Nucleus accumbens (tissue), 56 donors: ENCODE measurements around the gene AMPD1.

ENCODE experiments used
- DNase-seq, 56 donors: peaks; one replicate each; lab custom pipeline; 2025; lab: John Stamatoyannopoulos, UW

Gene AMPD1

DNA sequence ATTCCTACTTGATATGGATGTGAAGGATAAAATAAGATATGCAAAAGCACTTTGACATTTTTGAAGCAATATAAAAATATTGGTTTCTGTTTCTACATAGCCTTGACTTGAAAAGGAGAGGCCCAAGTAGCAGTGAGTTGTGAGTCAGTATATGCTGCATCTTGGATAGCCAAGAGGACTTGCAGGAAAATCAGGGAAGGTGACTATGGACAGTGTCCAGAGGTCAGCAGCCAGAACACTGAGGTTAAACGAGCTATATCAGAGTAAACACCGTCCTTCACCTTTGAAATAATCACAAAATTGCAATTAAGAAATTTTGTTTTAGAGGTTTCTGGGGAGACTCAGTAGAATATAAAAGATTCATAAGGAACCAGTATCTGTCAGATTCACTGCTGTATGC, 6.6 kb upstream of the AMPD1 start:
- no peak for DNase-seq

DNA sequence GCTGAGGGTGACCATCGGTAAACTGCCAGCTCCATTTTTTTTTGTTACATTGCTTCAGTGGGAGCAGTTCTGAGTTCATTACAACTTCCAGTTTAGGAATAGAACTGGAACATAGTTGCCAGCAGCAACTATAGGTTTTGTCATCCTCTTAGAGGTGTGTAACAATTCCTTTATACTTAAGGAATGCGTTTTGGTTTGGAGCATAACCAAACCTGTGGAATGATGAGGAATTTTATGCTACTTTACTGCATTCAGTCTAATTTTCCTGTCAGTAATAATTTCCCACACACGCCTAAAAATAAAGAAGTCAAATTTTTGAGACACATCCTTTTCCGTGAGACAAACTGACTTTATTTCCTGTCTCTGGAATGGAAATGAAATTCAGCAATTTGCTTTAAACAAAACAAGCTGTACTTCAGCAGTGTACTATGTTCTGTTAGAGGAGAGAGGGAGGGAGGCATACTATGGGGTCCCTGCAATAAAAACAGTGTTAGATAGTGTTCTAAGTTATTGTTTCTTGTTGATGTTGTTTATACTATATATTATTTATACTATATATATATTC, 4.8 kb upstream of the AMPD1 start:
- no peak for DNase-seq

DNA sequence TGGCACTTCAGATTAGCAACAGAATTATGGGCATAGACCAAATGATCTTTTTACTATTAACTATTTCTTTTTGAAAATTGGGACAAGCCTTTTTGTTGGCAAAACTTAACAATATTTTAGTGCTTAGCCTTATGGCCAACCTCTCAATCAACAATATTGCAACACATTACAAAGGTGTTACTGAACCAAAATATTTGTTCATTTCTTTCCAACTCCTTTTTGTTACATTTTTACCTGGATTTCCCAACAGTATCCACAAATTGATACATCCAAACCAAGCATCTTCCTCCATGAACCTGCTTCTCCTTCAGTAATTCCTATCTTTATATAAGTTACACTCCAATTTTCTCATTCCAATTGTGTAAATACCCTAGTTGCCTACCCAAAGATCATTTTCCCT, 1.5 kb upstream of the AMPD1 start:
- no peak for DNase-seq

DNA sequence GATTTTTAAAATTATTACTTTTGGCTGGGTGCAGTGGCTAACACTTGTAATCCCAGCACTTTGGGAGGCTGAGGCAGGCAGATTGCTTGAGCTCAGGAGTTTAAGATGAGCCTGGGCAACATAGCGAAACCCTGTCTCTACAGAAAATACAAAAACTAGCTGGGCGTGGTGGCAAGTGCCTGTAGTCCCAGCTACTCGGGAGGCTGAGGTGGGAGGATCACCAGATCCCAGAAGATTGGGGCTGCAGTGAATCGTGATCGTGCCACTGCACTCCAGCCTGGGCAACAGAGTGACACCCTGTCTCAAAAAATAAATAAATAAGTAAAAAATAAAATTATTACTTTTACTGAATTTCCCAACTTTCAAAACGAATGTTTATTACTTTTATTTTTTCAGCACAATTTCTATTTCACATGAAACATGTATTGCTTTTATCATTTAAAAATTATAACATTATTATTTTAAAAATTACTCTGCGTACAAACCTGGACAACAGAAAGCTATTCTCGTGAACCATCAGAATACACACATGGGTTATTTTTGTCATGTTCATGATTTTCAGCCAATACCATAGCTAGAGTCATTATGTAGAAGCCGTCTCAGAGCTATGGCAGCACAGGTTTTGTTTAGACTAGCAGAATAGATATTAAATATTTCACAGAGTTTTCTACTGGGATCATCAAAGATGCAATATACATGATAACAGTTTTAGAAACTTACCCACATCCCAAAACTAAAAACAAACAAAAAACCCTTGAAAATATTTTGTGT, 621 bp downstream of the AMPD1 start:
- no peak for DNase-seq

DNA sequence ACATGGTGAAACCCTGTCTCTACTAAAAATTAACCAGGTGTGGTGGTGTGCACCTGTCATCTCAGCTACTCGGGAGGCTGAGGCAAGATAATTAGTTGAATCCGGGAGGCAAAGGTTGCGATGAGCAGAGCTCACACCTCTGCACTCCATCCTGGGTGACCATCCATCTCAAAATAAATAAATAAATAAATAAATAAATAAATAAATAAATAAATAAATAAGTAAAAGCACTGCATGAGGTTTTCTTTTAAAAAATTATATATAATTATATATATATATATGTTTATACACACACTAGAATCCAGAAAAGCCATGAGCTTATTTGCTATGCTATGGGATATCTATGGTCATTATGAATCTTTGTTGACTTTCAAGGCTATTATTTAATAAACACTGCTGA, 2.4 kb downstream of the AMPD1 start:
- no peak for DNase-seq

DNA sequence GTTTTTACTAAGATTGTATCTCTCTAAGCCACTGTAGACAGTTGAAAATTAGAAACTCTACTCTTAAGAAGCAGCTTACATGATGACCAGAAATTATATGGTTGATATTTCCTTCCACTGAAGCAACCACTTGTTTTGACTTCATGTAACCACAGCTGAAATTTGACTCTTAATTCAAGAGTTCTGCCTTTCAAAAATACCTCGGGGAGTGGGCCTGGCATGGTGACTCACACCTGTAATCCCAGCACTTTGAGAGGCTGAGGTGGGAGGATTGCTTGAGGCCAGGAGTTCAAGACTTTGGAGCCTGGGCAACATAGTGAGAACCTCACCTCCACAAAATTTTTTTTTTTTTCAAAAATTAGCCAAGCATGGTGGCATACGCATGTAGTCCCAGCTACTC, 4.3 kb downstream of the AMPD1 start:
- no peak for DNase-seq

DNA sequence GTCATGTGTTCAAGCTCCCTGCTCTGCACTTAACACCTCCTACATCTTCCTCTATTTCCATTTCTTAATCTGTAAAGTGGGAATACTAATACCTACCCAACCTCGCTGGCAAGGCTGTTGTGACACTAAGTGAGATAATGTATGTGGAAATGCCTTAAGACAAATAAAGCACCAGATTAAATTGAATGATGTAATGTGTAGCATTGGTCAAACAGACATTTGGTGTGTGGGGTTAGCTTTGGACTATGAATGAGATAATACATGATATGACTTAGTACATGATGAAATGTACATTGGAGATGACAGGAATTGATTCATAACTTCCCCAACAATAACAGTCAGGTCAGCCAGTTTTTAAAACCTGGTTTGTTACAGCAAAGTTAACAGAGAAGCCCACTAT, 5.2 kb downstream of the AMPD1 start:
- no peak for DNase-seq

DNA sequence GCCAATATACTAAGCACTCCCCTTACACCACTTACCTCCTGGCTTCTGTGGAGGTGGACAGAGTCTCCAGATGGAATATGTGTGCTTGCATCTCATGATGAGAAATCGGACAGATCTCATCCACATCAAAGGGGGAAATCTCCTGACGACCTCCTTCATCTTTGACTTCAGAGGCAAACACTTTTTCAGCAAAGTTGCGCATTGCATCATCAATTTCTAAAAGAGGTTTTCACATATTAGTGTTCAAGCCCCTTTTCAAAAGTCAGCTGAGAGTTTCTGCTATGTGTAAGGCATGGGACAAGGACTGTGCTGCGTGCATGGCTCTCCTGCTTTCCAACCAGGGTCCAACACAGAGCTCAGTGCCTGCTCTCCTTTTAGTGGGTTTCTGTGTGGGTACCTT, 6.8 kb downstream of the AMPD1 start:
- no peak for DNase-seq

DNA sequence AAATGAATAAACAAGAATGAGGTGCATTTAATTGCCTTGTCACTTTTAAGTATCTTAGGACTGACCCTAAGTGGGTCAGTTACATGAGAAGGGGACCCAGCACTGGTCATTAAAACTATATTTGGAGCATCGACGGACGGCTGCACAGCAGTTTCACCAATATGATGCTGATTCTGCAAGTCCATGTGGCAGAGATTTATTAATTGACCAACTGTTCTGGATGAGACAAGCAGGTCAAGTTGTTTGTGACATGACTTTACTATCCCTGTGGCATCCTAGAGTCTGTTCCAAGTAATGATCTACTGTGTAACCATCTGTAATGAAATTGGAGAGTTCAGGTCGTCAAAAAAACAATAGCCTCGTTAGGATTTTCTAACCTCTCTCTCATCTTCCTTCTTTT, 9.5 kb downstream of the AMPD1 start:
- DNase-seq = no peak

DNA sequence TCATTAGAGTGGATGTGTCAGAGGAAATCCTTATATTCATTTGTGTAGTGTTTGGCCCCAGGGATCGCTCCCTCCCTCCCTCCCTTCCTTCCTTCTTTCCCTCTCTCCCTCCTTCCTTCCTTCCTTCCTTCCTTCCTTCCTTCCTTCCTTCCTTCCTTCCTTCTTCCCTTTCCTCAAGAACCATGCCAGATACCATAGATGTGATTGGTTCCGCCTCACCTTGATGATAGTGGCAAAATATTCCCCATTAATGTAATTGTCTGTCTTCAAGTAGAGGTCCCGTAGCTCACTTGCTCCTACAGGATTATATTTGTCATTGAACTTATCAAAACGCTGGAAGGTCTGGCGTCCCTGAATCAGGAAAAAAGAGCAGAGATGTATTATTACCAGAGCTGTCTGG, 17.7 kb downstream of the AMPD1 start:
- no peak for DNase-seq

DNA sequence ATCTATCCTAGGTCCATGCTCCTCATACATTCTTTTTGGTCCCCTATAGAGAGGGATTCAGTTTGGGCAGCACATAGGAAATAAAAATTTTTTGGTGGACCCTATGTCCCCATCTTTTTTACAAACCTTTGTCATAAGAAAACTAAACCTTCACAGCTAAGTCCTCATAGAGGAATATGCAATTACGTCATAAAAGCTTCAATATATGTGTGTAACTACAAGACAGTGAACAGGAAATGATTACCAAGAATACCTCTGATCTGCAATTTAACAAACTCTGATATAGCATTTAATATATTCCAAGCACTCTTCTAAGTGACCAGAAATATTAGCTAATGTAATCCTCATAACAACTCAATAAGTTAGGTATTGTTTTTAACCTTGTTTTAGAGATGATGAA, 19.2 kb downstream of the AMPD1 start:
- no peak for DNase-seq

DNA sequence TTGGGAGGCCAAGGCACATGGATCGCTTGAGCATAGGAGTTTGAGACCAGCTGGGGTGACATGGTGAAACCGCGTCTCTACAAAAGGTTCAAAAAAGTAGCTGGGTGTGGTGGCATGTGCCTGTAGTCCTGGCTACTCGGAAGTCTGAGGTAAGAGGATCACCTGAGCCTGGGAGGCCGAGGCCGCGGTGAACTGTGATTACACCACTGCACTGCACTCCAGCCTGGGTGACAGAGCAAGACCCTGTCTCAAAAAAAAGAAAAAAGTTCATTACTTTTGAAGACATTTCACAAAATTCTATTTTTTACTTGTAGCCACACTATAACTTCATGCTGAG, 23.4 kb downstream of the AMPD1 start:
- DNase-seq = no peak

DNA sequence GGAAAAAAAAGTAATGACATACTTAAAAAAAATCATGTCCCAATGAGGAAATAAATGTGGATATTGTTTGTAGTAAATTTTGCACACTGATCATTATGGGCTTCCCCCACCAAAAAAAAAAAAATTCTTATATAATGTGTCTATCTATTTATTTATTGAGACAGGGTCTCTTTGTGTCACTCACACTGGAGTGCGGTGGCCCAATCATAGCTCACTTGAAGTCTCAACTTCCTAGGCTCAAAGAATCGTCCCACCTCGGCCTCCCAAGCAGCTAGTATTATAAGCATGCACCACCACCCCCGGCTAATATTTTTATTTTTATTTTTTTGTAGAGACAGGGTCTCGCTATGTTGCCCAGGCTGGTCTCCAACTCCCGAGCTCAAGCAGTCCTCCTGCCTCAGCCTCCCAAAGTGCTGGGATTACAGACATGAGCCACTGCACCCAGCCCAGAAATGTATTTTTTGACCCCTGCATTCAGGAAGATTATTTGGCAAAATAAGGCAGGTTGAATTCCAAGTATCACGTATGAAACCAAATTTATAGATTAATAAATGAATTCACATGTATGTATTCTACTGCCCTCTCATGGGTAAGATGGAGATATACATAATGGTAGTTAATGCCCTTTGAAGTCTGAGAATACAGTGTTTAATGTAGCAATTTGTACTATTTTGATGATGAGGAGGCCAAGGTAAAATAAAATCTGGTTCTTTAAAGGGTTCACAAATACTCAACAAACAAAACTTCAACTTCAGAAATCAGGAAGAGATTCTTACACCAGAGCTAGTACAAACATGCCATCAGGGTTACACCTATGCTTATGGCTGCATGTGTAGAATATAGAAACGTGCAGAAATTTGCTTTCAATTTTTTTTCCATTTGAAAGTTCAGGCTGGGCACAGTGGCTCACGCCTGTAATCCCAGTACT, 24.1 kb downstream of the AMPD1 start:
- DNase-seq = no peak

DNA sequence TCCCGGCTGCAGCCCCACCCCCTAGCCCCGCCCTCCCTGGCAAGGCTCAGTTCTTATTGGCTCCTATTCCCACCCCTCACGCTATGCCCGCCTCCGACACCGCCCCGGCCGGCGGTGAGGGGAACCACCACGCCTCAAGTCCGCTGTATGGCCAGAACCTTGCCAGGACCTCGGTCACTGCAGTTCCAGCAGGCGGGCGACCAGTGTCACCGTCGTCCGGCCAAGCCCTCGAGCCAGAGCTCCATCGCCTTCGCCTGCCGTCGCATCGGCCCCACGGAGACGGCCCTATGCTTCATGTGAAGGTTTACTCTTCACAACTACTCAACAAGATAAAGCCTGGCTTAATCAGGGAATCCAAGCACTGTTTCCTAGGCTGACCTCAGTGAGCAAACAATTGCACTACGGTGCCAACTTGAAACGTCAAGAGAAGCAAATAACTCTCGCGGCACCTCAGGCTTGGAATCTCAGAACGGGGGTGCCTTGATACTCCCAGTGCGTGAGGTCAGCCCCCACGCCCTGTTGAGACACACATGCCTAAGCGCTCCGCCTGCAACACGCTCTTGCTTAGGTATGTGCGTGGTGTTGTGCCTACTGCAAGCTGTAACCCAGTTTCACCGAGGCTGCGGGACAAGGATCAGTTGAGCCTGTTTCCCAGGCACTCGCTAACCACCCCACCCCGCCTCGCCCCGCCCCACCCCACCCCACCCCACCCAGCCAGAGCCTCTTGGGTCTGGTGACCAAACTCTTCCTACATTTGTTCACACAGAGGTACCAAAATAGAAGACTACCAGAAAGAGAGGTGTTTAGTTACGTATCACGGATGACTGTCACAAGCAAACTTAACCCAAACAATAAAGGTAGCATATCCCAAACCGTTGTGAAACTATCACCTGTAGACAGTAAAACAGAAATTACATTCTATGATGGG, 25.0 kb downstream of the AMPD1 start:
- DNase-seq = peak in 55 of 56 donors; percentile 23 to 91 (median 77)

DNA sequence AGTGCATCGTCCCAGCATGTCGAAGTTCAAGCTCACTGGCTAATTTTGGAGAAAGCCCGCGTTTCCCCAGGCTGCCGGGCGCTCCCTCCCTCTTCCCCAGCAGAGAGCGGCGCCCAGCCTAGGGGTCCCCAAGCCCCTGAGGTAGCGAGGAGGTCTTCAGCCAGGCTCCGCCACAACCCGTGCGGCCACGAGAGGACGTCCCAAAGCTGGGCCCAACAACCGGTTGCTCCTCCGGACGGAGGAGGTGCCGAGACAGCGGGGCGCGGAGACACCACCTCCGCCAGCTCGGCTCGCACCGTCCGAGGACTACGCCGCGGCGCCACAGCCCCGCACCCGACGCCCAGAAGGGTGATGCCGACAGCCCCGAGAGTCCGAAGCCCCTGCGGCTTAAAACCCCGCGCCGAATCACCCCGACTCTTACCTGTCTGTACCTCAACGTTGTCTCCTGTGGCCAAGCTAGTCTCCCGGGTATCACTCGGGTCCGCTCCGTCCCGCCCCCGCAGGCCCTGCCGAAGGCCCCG, 25.7 kb downstream of the AMPD1 start, which contains the start of gene DENND2C:
Gene DENND2C, minus strand, starts transcription at position 488 of the 521 bp plus-strand sequence. CDS start 44,065 bp downstream, outside the sequence.
- DNase-seq = peak in 6 of 56 donors; percentile 15 to 50 (median 28)

DNA sequence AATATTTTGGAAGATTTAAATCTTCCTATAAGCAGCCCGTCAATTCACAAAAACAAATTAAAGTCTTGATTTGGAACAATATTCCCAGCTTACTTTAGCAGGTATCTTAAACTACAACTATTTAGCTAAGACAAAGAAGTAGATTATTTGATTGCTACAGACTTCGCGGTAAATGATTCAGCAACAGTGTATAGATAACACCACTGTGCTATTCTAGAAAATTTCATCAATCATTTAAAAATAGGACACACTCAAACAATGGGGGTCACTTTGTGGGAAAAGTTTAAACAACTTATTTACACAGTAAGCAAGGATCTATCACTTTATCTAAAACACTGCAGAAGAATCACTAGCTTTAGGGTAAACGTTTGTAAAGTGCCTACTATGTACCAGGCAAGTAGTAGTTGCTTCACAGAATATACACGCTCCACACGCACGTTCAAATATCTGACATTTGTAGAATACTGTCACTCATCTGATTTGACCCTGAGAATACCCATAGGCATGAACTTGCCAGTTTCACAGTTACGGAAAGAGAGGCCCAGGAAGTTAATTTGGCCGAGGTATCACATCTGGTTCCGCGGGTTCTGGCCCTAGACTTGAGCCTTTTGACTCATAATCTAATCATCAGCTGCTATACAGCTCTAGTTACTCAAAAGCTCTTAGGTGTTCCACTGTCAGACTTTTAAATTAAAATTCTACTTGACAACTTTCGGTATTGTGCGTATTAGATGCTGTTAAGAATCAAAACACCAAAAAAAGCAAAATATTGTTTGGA, 26.4 kb downstream of the AMPD1 start:
- no peak for DNase-seq

DNA sequence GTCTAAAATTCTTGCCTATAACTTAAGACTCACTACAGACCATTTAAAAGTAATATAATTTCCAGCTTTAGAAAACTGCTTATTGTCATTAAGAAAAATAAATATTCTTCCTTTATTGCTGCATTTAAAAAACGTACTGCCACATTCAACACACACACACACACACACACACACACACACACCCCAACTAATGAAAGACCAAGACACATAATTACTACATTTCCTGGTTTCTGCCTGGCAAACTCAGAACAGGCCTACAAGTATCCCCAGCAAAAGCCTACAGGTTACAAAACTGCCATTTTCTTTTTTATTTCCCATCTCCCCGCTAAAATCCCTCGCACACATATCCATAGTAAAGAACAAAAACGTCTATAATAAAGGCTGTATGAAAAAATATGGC, 27.0 kb downstream of the AMPD1 start:
- DNase-seq = no peak

DNA sequence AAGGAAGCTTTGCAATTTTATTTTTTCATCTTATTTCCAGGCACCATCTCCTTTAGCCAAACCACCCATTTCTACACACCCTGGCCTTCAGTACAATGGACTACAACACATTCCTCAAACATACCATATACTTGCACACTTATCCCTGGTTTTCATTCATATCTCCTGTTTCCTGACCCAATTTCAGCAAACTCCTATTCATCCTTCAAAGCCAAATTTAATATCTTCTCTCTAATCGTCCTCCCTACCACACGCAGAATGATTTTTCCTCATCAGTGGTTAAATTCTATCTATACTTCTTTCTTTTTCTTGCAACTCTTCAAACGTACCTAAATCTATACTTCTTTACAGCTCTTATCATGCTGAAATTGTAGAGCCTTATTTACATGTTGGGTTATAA, 28.4 kb downstream of the AMPD1 start:
- no peak for DNase-seq

DNA sequence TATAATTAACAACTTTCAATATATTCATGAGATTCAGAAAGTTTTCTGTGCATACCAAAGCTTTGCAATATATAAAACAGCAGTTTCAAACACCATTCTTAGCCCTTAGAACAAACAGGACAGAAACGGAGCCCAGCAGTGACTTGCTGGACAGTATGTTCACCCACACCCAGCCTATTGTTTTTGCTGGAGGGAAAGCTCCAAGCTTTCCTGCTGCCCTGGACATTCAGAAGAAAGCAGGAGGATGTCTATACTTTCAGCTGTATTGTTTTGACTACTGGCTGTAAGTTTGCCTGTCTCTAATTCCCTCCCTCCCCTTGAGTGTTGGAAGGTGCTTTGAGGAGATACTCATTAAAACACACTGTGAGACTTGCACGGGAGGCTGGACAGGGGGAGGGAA, 35.1 kb downstream of the AMPD1 start:
- no peak for DNase-seq
